NCI-H2196 (cell line): ENCODE measurements around the gene CRISP1.
"Not testable (repeated sequence)": the region's sequence is repeated elsewhere in the genome, so short reads cannot be mapped to it uniquely, and the experiment has no call there.

Source experiments
- DNase-seq: peaks from one replicate; lab custom pipeline; 2025; ENCODE audit not compliant: unreplicated experiment; lab: John Stamatoyannopoulos, UW

Gene CRISP1, protein sequence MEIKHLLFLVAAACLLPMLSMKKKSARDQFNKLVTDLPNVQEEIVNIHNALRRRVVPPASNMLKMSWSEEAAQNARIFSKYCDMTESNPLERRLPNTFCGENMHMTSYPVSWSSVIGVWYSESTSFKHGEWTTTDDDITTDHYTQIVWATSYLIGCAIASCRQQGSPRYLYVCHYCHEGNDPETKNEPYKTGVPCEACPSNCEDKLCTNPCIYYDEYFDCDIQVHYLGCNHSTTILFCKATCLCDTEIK

GRCh38 chr6:49866485-49866943, at the start of gene CRISP1:
Gene CRISP1 (minus strand): TSS chr6:49866535. CDS start chr6:49857400, 9,135 bp downstream.
- no peak for DNase-seq

GRCh38 chr6:49915035-49915434, 48.7 kb upstream of the CRISP1 start:
- DNase-seq: no peak

- DNase-seq: no peak
These were observed 47.5 kb upstream of the CRISP1 start for GRCh38 chr6:49913636-49914375.

- no peak for DNase-seq
These were observed 45.9 kb upstream of the CRISP1 start for GRCh38 chr6:49912196-49912595.

DNA sequence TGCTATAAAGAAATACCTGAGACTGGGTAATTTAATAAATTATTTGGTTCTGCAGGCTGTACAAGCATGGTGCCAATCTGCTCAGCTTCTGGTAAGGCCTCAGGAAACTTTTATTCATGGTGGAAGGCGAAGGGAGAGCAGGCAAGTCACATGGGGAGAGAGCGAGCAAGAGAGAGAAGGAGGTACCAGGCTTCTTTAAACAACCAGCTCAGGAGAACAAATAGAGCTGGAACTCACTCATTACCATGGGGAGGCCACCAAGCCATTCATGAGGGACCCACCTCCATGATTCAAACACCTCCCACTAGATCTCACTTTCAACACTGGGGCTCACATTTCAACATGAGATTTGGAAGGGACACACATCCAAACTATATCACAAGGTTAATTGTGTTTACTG, 44.9 kb upstream of the CRISP1 start:
- DNase-seq: no peak

DNA sequence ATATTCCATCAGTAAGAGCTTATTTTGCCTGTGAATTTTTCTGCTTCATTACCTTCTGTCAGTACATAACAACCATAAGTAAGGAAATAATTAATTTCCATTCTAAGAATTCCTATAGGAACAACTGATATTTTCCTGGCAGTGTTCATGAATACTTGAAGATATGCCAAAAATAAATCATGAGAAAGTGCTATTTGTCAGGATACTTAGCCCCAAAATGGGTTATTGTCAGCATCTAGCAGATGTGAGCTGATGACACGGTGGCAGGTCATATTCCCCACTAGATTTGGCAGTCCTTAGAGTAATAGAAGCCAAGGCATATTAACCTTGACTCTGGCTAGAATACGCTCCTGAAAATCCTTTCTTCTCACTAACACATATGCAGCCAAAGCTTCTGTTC, 43.2 kb upstream of the CRISP1 start:
- DNase-seq: no peak

DNA sequence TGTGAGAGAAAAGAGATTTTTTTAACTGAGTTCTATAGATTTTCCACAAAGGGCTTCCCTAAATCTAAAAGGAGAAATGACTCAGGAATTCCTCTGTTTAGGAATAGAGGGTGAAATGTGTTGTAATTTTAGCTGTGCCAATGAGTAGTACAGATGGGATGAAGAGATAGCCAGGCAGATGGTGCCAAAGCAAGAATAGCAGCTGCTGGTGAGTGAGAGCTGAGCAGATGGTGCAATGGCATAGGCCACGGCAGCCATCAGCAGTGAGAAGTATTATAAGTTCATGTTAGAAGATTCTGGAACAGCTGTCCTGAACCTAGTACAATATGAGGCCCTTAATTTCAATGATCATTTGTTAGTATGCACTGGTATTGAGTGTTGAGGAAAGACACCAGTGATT, 40.2 kb upstream of the CRISP1 start:
- no peak for DNase-seq

DNA sequence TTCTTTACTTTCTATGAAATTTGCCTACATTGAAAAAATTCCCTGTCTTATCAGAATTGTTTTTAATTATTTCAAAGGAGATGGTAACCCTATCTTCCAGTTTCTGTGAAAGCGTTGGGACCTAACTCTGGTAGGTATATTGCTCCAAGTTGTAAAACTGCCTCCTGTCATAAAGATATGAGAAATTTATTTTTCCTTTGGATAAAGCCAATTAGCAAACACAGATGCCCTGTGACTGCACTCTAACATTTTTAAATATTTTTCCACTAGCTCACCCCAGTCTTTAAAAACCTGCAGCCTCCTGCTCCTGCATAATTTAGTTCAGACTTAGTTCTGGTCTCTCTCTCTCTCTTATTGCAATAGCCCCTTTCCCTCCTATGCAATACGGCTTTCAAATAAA, 39.0 kb upstream of the CRISP1 start:
- DNase-seq: no peak

DNA sequence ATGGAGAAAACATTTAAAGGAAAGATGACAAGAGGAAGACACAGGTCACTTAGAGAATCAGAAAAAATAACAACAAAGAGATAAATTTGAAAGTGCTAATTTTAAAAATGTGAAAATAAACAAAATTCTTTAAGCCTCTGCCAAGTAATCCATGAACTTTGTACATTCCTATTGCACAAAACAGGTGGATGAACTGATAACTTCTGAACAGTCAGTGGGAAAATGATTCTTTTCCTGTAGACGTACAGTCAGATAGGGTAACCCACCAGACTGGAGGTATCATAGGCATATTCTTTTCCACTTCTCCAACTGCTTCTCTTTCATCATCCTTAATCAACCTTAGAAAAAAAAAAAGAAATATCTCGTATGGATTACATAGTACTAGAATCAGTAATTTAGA, 36.5 kb upstream of the CRISP1 start:
- no peak for DNase-seq

- DNase-seq: no peak
These were observed 32.7 kb upstream of the CRISP1 start for GRCh38 chr6:49898904-49899566.

- not testable (repeated sequence) for DNase-seq
These were observed 29.2 kb upstream of the CRISP1 start for GRCh38 chr6:49895553-49895952.

DNA sequence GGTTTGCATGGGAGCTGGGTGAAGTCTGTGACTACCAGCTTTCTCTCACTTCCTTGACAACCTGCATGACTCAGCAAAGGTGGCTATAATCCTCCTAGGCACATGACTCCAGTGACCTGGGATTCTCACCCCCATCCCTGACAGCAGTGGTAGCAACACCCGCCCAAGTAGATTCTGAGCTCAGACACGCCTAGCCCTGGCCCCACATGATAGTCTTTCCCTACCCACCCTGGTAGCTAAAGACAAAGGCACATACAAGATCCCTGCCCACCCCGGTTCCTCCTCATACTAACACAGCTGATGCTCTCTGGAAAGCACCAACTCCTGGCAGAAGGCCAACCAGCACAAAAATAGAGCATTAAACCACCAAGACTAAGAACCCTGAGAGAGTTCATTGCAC, 25.9 kb upstream of the CRISP1 start:
- no peak for DNase-seq

GRCh38 chr6:49890988-49891387, 24.7 kb upstream of the CRISP1 start:
- no peak for DNase-seq

DNA sequence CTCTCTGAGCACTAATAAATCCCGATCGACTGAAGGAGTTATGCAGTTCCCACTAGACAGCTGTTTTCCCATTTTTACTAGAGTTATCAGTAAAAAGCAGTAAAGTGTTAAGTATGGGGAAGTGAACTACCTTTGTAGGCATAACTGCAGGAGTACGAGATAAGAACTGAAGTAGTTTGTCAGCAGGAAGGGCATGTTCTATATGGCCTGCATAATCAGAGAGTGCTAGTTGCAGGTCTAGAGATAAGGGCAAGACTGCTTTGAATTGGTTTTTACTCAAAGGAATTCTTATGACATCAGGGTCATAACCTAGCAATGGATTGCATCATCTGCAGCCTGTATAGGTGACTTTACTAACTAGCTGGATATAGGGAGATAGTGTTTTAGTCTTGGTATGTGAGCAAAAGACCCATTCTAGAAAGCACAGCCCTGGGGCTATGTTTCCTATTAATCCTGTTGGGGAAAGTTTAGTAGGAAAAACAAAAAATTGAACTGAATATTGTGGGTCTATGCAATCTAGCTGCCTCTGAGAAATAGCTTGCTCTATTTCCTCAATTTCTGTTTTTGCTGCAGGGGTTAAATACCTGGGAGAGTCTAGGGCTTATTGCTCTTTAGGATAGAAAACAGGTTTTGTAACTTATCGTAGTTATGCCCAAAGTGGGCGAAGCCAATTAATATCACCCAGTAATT, 22.6 kb upstream of the CRISP1 start:
- DNase-seq: no peak

- no peak for DNase-seq
These were observed 2.7 kb upstream of the CRISP1 start for GRCh38 chr6:49868951-49869529.

GRCh38 chr6:49856282-49856681, 10.1 kb downstream of the CRISP1 start:
- DNase-seq: no peak

DNA sequence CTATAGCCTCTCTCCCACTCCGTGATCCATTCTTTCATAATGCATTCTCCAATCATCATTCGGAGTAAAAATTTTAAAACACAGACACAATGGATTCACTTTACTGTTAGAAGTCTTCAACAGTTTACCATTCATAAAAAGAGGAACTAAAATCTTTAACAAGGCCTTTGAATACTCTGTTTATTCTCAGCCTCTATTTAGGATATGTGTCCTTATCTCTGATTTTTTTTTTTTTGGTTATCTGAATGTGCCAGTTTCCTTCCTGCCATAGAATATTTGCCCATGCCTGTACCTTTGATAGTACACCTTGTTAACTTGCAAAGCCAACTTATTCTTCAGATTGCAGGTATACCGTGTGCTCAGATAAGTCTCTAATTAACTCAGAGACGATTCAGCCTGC, 11.1 kb downstream of the CRISP1 start:
- DNase-seq: no peak

DNA sequence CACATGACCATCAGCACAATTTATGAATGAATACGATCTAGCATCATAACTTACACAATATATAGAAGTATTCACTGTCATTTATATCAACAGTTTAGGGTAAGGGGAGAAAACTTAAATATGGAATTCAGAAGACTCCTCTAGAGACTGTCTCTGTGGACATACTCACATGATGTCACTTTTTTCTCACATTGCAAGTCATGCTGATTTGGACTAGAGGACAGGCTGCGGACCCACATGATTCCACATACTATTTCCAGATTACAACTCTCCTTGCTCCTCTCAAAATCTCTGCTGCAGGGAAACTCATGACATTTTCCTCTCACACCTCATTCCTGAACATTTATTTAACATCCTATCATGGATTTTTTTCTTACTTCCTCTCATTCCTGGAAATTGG, 13.4 kb downstream of the CRISP1 start:
- no peak for DNase-seq

DNA sequence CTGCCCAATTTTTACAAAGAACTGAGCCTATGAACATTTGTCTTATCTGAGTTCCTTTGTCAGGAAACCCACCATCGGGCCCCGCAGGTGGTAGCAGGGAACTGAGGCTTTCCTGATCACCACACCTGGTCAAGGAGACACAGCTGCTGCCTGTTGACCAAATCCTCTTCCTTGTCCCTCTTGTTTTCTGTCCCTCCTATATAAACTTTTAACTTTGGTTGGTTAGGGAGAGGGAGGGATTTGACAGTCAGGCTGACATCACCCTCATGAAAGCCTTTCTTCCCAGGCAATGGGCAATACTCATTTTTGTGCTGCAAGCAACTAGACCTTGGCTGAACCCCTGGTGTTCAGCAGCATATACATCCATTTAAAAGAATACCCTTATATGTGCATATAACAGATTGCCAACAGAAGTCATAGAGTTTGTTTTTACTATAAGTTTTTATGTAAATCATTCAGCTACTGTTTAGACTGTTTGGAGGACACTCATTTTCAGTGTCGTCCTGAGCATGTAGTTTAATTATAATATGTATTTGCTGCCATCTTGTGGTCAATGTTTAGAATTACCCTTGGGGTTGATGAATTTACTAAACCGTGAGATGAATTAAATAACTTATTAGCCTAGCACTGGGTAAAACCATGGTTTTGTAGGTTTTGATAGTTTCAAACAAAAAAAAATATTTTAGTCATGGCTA, 17.0 kb downstream of the CRISP1 start:
- DNase-seq: peak; percentile 74

- no peak for DNase-seq
These were observed 18.7 kb downstream of the CRISP1 start for GRCh38 chr6:49847673-49848072.

DNA sequence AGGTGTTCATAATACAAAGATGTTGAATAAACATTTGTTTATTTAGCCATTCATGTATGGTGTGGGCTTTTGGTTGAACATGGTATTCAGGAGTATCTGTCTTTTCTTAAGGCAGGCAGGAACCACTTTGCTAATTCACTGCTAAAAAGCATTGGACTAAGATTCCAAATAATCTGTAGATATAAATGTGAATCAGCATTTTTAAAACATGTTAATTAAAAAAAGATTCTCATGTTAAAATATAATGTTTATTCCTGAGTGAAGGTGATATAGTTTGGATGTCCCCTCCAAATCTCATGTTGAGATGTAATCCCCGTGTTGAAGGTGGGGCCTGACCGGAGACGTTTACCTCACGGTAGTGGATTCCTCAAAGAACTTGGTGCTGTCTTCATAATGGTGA, 19.3 kb downstream of the CRISP1 start:
- DNase-seq: no peak
